Colon (tissue), 2 donors: ENCODE data around the gene SDK2.

Experiments
- FAIRE-seq: peaks from 2 replicates; lab custom pipeline; 2012; peaks lifted over from hg19 to GRCh38; lab: Jason Lieb, UNC
- donor health status: control.
- donor health status: control.

Gene SDK2

GRCh38 chr17:73535746-73536145 is 108.5 kb downstream of the SDK2 start:
- FAIRE-seq = no peak

DNA sequence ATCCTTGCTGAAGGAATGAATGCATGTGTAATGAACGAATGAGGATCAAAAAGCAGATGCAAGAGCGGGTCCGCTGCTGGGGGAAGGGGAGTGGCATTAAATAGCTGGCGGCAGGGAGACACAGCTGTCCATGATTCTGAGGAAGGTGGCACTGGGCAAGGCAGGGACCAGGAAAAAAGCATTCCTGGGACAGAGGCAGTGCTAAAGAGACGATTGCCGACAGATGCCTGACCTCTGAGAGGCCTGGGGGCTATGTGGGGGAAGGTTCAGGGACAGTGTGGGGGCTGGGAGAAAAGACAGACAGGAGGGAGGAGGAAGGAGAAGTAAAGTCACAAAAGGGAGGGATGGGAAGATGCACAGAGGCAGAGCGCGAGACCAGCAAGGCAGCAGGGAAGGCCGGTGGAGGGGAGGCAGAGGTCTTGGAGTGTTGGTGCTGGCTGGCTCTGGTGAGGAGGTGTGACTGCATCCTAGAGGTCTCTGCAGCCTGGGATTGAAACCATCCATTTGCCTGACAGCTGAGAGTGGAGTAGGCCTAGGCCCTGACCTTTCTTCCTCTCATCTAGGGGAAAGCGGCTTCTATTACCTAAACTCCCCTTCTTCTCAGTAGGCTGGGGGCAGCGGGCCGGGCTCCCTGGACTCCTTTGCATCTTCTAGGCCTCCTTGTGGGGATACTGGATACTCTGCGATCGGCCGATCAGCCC is 109.9 kb downstream of the SDK2 start:
- FAIRE-seq = no peak

DNA sequence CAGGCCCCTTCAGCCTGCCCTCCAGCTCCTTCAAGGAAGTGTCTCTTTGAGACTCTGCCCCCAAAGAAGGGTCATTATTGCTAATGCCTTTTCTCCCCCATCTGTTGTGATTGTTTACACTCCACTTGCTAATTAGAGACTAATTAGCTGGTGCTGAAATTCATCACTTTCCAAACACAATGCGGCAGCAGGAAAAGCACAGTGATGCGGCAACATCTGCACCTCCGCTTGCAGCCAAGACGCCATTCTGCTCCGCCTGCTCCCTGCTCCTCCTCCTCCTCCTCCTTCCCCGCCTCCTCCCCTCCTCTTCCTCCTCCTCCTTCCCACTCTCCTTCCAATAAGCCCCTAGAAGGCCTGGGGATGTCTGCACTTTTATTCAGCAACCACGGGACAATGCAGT is 110.5 kb downstream of the SDK2 start:
- no peak for FAIRE-seq

DNA sequence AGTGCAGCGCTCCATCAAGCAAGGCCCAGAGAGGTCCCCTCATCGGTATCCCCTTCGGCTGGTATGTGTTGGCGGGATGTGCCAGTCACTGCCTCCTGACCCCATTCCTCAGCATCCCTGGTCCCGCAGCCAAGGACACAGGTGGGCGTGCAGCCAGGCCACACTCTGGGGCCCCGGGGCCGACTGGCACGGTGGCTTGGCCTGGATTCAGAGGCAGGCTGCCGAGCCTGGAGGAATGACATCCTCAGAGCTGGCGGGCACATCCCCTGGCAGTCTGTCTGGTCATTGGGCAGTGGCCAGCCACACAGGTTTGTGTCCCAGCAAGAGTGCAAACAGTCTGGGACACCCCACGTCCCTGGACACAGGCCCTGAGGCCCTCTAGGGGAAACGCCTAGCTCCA is 111.1 kb downstream of the SDK2 start:
- no peak for FAIRE-seq

- no peak for FAIRE-seq
Observed at GRCh38 chr17:73532421-73532901, 111.8 kb downstream of the SDK2 start.

DNA sequence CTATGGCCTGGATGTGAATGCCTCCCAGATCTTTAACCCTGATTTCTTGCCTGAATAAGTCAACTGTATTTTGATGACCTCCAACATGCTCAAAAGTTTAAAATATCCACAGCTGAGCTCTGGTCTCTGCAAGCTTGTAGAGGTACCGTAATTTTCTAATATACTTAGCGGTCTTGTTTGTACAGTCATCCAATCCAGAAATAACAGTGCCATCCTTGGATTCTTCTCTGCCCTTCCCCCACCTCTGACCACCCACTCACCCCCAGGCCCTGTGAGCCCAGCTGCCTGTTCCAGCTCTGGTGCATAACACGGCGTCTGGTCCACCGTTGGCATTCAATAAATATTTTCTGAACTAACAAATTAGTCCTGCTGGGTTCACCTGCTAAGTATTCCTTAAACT is 113.1 kb downstream of the SDK2 start:
- FAIRE-seq = no peak

DNA sequence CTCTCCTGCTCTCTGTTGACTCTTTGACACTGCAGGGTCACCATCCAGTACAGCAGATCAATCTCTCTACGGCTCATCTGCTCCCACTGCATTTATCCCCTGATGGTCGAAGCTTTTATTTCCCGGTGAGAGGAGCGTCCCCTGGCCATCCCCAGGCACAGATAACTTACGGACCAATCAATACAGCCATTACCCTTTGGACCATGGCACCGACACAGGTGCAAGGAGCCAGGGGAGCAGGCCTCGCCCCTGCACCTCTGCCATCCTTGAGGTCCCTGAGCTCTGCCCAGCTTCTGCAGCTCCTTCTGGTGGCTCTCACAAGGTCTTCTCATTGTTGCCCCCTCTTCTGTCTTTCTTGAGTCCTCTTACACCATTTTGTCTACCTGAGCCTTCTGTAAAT is 115.6 kb downstream of the SDK2 start:
- FAIRE-seq = no peak

DNA sequence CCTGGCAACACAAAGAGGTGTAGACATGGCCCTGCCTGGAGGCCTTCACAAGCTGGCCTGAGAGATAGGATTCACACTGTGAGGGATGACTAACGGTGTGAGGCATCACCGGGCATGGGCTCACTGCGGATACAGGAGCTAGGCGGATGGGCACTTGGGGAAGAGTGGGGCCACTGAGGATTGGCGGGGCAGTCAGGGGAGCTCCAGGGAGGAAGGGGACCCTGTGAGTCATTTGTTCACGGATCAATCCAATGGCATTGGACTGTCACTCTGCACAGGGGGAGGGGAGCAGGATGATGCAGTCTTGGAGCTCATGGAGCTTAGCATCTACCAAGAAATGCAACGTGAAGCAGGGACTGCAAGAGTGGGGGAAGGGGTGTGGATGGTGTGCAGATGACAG is 117.3 kb downstream of the SDK2 start:
- no peak for FAIRE-seq

GRCh38 chr17:73524941-73525679 is 119.1 kb downstream of the SDK2 start:
- FAIRE-seq = no peak

DNA sequence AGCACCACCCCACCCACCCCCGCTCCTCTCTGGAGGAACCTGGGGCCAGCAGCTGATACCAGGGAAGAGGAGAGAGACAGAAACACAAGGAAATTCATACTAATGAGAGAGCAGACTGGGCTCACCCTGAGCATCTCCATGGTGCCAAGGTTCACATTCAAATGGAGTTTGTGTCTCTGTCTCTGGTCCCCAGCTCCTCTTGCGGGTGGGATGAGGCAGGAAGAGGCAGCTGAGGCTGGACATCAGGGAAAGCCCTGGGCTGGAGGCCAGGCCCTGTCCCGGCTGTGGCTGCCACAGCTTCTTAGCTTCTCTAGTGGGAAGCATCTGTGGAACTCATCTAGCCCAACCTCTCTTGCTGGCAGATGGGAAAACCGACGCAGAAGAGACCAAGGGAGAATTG is 121.5 kb downstream of the SDK2 start:
- no peak for FAIRE-seq

GRCh38 chr17:73522107-73522506 is 122.1 kb downstream of the SDK2 start:
- FAIRE-seq = no peak

DNA sequence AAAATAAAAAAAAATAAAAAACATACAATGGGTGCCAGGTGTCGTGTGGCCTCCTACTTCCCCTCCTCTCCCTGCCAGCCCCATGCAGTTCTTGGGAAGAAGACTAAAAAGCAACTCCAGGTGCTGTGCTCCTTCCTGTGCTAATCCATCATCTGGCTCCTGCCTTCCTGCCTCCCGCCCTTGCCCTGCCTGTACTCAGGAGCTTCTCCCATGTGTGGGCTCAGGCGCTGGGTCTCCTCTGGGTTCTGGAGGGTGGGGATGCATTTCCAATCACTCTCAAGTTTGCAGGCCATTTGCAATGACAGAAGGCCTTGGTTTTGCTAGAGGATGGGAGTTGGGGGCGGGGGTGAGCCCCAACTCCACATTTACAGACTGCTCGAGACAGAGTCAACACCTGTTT is 122.9 kb downstream of the SDK2 start:
- FAIRE-seq = no peak

DNA sequence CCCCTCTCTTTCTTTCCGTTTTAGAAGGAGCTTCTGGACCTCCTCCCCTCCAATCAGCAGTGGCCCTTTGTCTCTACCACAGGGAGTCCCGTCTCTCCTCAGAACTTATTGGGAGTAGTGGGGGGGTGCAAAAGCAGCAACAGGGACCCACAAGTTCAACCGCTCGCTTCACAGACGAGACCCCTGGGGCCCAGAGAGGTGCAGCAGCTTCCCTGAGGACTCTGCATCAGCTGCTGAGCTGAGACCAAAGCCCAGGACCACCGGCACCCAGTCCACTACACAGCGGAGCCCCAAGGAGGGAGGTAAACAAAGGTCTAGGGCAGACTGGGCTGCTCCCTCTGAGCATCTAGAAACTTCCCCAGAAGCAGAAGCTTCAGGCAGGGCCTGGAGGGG is 123.9 kb downstream of the SDK2 start:
- FAIRE-seq = no peak

GRCh38 chr17:73519714-73520368 is 124.4 kb downstream of the SDK2 start:
- FAIRE-seq = no peak

GRCh38 chr17:73519011-73519410 is 125.2 kb downstream of the SDK2 start:
- no peak for FAIRE-seq

DNA sequence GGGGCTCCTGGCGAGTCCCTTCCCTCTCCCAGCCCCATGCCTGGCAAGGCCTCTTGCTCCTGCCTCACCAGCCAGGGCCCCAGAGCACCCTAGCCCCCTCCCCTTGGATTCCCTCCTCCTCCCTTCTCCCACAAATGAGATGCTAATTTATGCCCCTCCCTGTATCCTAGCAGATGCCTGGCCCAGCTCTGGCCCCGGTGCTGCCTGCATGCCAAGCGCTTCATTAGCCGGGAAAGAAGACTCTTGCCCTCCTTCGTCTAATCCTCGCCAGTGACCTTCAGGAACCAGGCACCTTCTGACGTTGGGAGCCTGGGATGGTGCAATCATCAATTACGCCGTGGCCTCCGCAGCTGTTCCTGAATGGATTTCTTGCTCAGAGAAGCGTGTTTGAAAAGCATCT is 127.8 kb downstream of the SDK2 start:
- FAIRE-seq = no peak

DNA sequence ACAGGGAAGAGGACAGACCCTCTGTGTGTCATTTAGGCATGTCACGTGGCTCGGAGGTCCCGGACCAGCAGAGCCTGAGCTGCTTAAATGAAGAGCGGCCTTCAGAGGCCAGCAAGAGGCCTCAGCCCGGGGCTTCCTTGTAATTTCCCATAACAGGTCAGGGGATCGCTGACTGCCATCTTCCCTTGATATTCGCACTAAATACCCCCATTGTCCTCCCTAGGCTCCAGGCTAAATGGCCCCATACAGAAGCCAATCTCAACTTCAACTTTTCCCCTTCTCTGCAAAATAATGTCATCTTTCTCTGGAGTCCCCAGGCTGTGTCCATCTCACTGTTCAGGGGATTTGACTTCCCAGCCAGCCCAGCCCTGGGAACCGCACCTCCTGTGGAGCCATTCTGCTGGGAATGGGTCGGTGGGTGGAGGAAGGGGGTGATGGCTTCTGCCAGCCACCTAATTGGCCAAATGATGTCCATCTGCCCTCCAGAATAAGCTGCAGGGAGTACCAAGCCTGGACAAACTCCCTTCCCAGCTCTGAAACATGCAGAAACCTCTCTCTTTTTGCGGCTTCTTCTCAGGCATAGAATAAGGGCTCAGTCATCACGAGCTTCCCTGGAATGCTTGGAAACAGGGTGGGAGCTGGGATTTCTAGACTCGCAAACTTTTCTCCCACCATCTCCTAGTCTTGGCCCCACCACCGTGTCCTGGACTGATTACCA is 129.9 kb downstream of the SDK2 start:
- FAIRE-seq = no peak

DNA sequence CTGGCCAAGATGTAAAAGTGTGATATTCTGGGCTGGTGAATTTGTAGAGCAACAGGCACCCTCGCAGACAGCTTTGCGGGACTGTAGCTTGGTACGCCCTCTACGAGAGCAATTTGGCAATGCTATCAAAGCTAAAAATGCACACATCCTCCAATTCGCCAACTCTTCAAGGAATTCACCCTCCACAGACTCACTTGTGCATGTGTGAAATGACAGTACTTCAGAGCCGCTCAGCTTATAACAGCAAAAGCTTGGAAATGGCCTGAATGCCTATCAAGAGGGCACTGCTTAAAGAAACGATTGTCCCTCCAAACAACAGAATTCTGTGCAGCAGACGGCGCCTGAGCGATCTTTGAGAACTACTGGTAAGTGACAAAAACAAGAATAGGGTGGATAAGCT is 130.8 kb downstream of the SDK2 start:
- no peak for FAIRE-seq

GRCh38 chr17:73511719-73512115 is 132.5 kb downstream of the SDK2 start:
- no peak for FAIRE-seq

DNA sequence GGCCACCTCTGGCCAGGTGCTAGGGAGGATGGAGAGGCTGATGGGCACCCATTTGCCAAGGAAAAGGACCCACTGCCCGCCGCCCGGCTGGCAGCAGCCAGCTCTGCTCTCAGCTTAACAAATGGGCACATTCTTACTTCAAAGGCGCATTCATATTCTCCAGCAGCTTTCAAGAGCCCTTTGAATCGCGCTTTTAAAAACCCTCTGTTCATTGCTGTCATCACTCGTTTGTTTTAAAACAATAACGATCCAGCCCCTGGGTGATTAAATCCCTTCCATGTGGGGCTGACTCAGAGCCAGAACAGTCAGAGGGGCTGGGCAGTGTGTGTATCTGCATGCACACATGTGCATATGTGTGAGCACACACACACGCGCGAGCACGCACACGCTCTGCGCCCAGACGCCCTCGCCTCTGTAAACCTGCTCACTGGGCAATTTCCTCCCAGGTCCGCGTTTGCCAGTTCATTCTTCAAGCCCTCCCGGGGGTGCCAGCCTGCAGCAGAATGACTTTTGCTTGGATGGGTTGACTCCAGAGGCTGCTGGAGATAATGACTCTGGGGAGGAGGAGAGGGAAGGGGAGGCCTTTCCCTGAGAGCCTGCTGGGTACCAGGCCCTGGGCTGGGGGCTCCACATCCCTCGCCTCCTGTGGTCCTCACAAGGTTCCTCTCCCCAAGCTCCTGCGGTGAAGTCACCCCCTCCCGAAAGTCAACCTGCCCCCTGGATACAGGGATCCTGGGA is 133.1 kb downstream of the SDK2 start:
- FAIRE-seq = no peak

DNA sequence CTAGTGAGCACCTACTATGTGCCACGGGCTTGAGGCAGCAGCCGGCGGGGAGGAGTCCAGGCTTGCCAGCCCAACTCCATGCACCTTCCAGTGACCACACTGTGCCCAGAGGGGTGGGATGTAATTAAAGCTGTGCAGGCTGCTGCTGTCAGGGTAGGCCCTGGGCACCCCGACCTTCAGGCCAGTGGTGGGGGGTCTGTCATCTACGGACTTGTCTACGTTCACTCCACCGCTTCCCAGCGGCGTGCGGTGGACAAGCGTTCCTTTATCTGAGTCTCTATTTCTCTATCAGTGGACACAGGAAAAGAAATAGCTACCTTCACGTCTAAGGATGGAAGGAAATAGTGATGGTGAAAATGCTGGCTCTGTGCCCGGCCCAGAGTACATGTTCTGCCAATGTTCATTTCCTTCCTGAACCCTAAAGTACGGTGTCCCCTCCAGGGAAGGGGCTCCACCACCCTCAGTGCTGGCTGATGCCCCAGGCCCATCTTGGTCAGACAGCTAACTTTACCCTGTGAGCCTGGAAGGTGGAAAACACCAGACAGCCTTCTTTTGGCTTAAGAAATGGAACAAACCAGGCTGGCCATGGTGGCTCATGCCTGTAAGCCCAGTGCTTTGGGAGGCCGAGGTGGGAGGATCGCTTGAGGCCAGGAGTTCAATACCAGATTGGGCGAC is 135.2 kb downstream of the SDK2 start:
- FAIRE-seq = no peak
